Aorta (tissue), 5 donors: ENCODE data around the gene FLNB. TPM values are rescaled to one million over a fixed set of nuclear protein-coding genes. Genes with fewer than 3 reads are reported as not detected.
A peak's percentile ranks its signal among the peaks of the same experiment; 100 is the strongest.

Experiments
- ATAC-seq: fragments of 200-7000 bp; cut with Tn5 transposase; one replicate; pipeline ENCODE4 v1.9.1; 2022; ENCODE audit warnings: moderate library complexity; ENCODE audit not compliant: low FRiP score
- DNase-seq, 2 donors: peaks; one replicate each; pipeline ENCODE4 v3.0.0-alpha.2; 2020
- H3K27ac ChIP-seq, 2 donors: one replicate each; pipeline ENCODE4 v1.5.1; 2013; ENCODE audit warnings: low read length in 2 of 2, mild to moderate bottlenecking in 2 of 2, moderate library complexity in 2 of 2, control low read depth in 1 of 2, inconsistent platforms in 1 of 2, low read depth in 1 of 2
- H3K27me3 ChIP-seq, 2 donors: one replicate each; pipeline ENCODE4 v1.6.1; 2013; ENCODE audit warnings: control low read depth in 1 of 2, low read length in 1 of 2, mild to moderate bottlenecking in 1 of 2, moderate library complexity in 1 of 2; ENCODE audit not compliant: insufficient read depth in 2 of 2, control insufficient read depth in 1 of 2
- H3K36me3 ChIP-seq, 2 donors: one replicate each; pipeline ENCODE4 v1.6.1; 2013; ENCODE audit warnings: control low read depth in 1 of 2, low read length in 1 of 2, mild to moderate bottlenecking in 1 of 2; ENCODE audit not compliant: insufficient read depth in 2 of 2, control insufficient read depth in 1 of 2
- H3K4me1 ChIP-seq, 2 donors: one replicate each; pipeline ENCODE4 v1.6.1; 2013; ENCODE audit warnings: low read length in 2 of 2, control low read depth in 1 of 2, mild to moderate bottlenecking in 1 of 2, moderate library complexity in 1 of 2; ENCODE audit not compliant: insufficient read depth in 2 of 2, control insufficient read depth in 1 of 2
- H3K4me3 ChIP-seq, 2 donors: one replicate each; pipeline ENCODE4 v1.5.1; 2013; ENCODE audit warnings: low read length in 2 of 2, control low read depth in 1 of 2, mild to moderate bottlenecking in 1 of 2
- H3K9me3 ChIP-seq: one replicate; pipeline ENCODE4 v1.6.1; 2013; ENCODE audit warnings: mild to moderate bottlenecking, low read length; ENCODE audit not compliant: control insufficient read depth
- WGBS, 2 donors: extraction: QIAGEN DNeasy Blood & Tissue Kit; methylation state at CpG; one replicate each; pipeline ENCODE4 v1.1.7; 2013; 5-methylcytosine and 5-hydroxymethylcytosine counted together
- intact Hi-C, 2 donors: fragments of 100-400 bp; cut with DNase I; formaldehyde crosslinking; loops; one replicate each; pipeline versions ENCODE4 v1.14.2 to v1.15.0; 2022
- polyA plus RNA-seq, 2 donors: library from polyadenylated mRNA; stranded (reverse); fragments of 200-250 nt; gene quantifications; one replicate each; pipeline ENCODE4 v1.2.3, GENCODE V29; 2013
- total RNA-seq, 2 donors: library from RNA; stranded (reverse); fragmentation: NEBNext Ultra II Directional; extraction: Animal tissue kit (Norgen Biotek cat#: 25700); gene quantifications; one replicate each; pipeline ENCODE4 v1.2.1, GENCODE V29; 2021
- donor health status: healthy with polysubstance abuse.
- donor health status: Bipolar disorder and iron deficiency.
- donor health status: DM: no; HTN: no; CAD: no.
- donor health status: DM: no; HTN: no; CAD: no.
- donor health status: DM: yes; HTN: yes; CAD: no.

The FLNB gene
- total and polyA plus RNA-seq, 4 donors: 33.3 to 254 (median 125) TPM

DNA sequence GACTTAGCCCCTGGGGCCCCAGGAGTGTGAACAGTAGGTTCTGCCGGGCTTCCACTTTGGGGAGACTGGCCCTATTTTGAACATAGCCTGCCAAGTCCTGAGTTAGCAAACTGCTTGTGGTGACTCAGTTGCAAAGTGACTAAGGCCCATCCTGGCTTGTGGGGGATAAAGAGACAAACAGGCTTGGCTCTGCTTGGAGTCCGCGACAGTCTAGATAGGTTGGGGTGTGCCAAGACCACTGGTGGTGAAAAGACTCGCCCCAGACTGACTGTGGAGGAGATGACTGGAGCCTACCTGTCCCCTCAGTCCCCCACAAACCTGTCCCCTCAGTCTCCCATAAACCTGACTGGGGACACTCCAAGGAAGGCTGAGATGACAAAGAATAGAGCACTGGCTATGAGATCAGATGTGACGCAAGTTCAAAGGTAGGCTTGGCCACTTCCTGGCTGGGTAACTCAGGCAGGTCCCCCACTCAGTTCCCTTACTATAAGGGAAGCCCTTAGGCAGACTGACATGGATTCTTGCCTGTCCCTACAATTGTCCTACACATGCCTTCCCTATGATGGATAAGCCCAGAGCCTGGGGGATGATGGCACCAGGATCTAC is 198.3 kb downstream of the FLNB start:
- no peaks in the 10 kb centered on the region for H3K36me3 ChIP-seq
- ATAC-seq (no peak), DNase-seq (no peak)
- H3K4me3 ChIP-seq: no peak overlapping the region
- H3K4me1 ChIP-seq: no peaks in the 10 kb centered on the region
- H3K27me3 ChIP-seq: no peaks in the 10 kb centered on the region
- 80 to 83% methylated on average over 5 of the region's 5 CpGs for WGBS, 2 donors
- H3K27ac ChIP-seq: no peak overlapping the region
- intact Hi-C loops: no loop called here
- H3K9me3 ChIP-seq: no peaks in the 10 kb centered on the region

DNA sequence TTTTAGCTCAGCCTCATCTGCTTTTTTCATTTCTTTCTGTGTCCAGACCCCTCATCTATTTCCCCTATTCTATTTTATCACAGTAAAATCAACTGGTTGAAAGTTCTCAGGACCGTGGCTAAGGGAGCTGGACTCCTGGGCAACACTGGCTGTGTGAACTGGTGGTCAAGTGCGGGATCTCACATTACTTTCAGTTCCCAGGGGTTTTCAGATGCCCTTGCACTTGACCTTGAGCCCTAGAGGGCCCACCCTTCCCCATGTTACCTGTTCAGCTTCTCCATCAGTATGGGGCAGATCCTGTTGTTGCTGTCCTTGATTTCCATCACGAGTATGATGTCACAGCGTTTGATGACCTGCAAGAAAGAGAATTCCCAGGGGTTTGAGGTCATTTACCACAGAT is 199.7 kb downstream of the FLNB start:
- Histone ChIP-seq H3K9me3 (no peaks in the 10 kb centered on the region), H3K4me1 (no peaks in the 10 kb centered on the region), H3K27me3 (no peaks in the 10 kb centered on the region), H3K27ac (no peak overlapping the region), H3K4me3 (no peak overlapping the region), H3K36me3 (no peaks in the 10 kb centered on the region)
- 90 to 93% methylated on average over 4 of the region's 4 CpGs for WGBS, 2 donors
- DNase-seq (no peak), ATAC-seq (no peak)
- intact Hi-C loops: no loop called here

DNA sequence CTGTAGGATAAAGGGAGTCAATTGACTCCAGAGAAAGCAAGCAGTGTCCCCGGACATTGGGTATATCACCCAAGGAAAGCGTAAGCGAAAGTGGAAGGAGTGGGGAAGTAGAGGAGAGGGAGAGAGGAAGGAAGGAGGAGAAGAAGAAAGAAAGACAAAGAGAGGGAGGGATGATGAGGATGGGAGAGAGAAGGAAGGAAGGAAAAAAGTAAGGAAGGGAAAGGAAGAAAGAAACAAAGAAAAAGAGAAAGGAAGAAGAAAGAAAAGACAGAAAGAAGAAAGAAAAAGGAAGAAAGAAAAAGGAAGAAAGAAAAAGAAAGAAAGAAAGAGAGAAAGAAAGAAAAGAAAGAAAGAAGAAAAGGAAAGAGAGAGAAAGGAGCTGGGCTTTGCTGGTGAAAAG is 201.7 kb downstream of the FLNB start:
- Histone ChIP-seq H3K27me3 (no peaks in the 10 kb centered on the region), H3K9me3 (no peaks in the 10 kb centered on the region), H3K4me1 (no peaks in the 10 kb centered on the region), H3K4me3 (no peak overlapping the region), H3K27ac (no peak overlapping the region), H3K36me3 (no peaks in the 10 kb centered on the region)
- intact Hi-C loops: no loop called here
- WGBS, 2 donors: 80 to 93% methylated on average over 3 of the region's 3 CpGs
- DNase-seq (no peak), ATAC-seq (no peak)

DNA sequence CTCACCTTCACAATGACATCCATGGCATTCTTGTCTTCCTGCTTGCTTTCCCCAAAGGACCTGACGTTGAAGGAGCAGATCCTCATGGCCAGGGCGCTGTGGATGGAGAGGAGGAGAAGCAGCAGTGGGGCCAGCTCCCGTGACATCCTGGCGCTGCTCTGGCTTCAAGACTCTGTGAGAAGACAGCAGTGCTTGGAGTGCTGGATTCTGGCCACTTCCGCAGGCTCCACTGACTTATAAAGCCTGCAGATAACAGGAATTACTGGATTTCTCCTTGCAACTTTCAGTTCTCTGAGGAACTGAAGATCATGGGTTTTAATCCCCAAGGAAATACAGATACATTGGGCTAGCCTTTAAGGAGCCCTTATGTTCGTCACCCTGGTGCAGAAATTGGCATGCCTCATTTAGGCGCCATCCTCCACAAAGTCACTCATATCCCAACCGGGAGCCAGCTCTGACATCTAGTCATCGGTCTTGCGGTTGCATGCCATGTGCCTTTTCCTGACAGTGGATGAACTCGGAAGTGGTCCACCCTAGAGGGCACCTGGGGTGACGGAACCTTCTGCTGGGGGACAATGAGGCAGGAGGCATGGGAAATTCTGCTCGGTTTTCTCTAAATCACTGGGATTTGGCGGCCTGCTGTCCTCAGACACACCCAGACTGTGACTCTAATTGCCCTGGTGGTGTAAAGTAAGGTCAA is 202.7 kb downstream of the FLNB start, which contains the start of gene DNASE1L3:
Gene DNASE1L3, minus strand, starts transcription at position 212 of the 700 bp plus-strand sequence. Its CDS starts 66 bp downstream, at position 146.
- no peaks in the 10 kb centered on the region for H3K9me3 ChIP-seq
- H3K36me3 ChIP-seq: no peaks in the 10 kb centered on the region
- ATAC-seq (no peak), DNase-seq (peak in 1 of 2 donors; percentile 49)
- H3K4me1 ChIP-seq: no peaks in the 10 kb centered on the region
- intact Hi-C loops: no loop called here
- no peak within 1 kb of the TSS for H3K4me3 ChIP-seq
- no peak within 1 kb of the TSS for H3K27ac ChIP-seq
- 83 to 88% methylated on average over 14 of the region's 14 CpGs for WGBS, 2 donors
- no peaks in the 10 kb centered on the region for H3K27me3 ChIP-seq

DNA sequence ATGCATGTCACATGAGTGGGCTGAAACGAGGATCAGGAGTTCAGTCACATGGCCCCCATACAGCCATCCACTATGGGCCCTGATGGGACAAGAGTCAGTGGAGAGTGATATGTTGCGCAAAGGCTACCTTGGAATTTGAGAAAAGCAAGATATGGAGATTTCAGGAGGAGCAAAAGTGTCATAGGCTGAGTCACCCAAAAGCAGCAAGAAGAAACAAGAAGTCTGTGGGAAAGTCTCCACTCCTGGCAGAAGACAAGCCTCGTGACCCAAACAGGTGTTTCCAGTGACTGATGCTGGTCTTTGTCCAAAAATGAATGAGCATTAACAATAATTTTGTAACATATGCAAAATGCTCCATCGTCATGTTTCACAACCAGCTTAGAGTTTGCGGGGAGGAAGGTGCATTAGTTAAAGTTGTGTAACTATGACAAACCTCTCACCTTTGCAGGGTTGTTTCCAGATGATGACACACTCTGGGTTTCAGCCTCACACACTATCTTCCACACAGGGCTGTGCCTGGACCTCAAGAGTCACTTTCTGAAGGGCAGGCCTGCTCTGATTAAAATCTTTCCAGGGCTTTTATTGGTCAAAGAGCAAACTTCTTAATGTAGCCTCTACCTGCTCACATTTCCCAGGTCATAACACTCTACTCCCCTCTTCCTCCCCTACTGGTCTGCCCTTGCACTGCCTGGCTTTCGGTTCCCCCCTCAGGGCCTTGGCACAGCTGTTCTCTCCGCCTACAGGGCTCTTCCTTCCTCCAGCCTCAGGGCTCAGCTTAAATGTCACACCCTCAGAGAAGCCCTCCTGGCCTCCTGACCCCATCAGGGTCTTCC is 206.5 kb downstream of the FLNB start:
- H3K27ac ChIP-seq: no peak overlapping the region
- H3K9me3 ChIP-seq: no peaks in the 10 kb centered on the region
- DNase-seq: peak in 1 of 2 donors; percentile 49
- WGBS, 2 donors: 84 to 87% methylated on average over 7 of the region's 7 CpGs
- H3K4me3 ChIP-seq: no peak overlapping the region
- intact Hi-C loops: loop anchor here in 1 of 2 donors (5.0 kb wide), 1 partner anchor 37 kb away; no protein-coding TSS in a partner anchor
- no peaks in the 10 kb centered on the region for H3K36me3 ChIP-seq
- H3K27me3 ChIP-seq: no peaks in the 10 kb centered on the region
- H3K4me1 ChIP-seq: no peaks in the 10 kb centered on the region
- peak; percentile 57 for ATAC-seq

DNA sequence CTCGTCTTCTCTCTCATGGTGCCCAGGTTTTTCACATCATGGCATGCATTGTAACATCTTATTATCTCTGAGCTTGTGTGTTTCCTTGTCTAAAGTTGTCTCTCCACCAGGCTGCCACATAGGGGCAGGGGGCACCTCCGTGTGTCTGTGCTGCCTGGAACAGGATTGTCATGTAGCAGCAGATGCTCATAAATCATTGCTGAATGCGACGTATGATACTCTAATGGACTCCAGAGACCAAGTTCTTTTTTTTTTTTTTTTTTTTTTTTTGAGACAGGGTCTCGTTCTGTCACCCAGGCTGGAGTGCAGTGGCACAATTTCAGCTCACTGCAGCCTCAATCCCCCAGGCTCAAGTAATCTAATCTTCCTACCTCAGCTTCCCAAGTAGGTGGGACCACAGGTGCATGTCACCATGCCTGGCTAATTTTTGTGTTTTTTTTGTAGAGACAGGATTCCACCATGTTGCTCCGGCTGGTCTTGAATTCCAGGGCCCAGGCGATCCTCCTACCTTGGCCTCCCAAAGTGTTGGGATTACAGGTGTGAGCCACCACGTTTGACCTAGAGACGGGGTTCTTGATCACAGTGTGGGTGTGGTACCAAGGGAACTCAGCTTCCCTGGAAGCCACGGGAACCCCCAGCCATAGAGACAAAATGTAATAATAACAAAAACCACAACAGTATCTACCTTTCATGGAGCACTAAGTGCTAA is 207.2 kb downstream of the FLNB start:
- 86 to 92% methylated on average over 9 to 10 of the region's 10 CpGs for WGBS, 2 donors
- DNase-seq (no peak), ATAC-seq (no peak)
- intact Hi-C loops: loop anchor here in 1 of 2 donors (2.0 to 5.0 kb wide), 2 partner anchors 38 to 207 kb away; partner anchors contain the start of gene FLNB
- Histone ChIP-seq H3K9me3 (no peaks in the 10 kb centered on the region), H3K27me3 (no peaks in the 10 kb centered on the region), H3K27ac (no peak overlapping the region), H3K4me1 (no peaks in the 10 kb centered on the region), H3K36me3 (no peaks in the 10 kb centered on the region), H3K4me3 (no peak overlapping the region)

DNA sequence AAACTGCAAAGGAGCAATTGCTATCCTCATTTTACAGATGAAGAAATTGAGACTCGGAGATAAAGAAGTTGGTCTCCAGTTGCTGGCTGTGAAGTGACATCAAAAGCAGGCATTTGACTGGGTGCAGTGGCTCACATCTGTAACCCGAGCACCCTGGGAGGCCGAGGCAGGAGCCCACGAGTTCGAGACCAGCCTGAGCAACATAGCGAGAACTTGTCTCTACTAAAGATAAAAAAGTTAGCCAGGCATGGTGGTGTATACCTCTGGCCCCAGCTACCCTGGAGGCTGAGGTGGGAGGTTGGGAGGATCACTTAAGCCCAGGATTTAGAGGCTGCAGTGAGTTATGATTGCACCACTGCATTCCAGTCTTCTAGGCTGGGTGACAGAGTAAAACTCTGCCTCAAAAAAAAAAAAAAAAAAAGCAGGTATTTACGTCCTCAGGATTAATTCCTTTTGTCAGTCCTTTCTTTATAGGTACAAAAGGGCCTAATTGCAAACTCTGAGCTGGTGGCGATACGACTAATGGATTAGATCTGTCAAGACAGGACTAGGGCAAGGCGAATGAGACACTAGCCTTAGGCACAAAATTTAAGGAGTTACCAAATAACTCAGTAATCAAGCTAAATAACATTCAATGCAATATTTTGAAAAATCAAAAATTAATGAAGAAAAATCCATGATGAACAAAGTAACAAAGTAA is 208.4 kb downstream of the FLNB start:
- 83 to 88% methylated on average over 10 of the region's 10 CpGs for whole genome bisulfite sequencing, 2 donors
- no peaks in the 10 kb centered on the region for H3K27me3 ChIP-seq
- H3K4me3 ChIP-seq: no peak overlapping the region
- no peaks in the 10 kb centered on the region for H3K4me1 ChIP-seq
- H3K36me3 ChIP-seq: no peaks in the 10 kb centered on the region
- no peaks in the 10 kb centered on the region for H3K9me3 ChIP-seq
- intact Hi-C loops: loop anchor here in 1 of 2 donors (2.0 to 5.0 kb wide), 2 partner anchors 39 to 208 kb away; partner anchors contain the start of gene FLNB
- no peak for DNase-seq
- H3K27ac ChIP-seq: no peak overlapping the region
- ATAC-seq: no peak
